ENCODE measurements around the gene KCNK7.

Gene KCNK7

DNA sequence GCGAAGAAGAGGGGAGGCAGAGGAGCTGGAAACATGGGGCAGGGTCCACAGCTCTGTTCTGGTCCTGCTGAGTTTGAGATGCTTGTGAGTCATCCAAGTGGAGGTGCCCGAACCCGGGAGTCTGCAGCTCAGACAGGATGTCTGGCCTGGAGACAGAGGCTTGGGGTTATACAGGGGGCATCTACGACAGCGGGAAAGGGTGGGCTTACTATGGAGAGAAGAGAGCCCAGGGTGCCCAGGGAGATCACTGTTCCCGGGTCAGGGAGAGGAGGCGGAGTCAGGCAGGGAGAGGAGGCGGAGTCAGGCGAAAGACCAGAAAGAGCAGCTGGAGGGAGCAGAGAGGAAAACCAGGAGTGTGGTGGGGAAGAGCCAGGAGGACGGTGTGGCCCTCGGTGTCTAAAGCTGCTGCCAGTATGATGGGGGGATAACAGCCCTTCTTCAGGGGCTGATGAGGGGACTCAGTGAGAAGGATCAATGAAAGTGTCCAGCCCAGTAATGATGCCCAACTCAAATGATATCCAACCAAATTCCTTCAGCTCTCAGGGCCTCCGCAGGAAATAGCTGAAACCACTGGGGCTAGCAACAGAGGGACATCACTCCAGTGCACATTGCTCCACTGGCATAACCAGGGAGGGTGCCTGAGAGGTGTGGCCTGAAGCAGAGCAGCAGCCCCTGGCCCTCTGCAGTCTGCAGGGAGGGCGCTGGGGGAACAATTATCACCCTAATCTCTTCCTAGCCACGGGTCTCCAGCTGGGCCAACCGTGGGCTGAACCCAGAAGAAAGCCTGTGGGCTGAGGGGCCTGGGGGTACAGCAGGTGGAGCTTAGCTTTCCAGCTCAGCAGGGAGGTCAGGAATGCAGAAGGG, 34.8 kb downstream of the KCNK7 start:
- TF ChIP-seq FOXP2 (optimal IDR thresholded peaks at IDR 0.05; ENCODE audit: borderline replicate concordance, extremely low read depth, extremely low read length, insufficient read depth): no peak
- TF ChIP-seq POLR2AphosphoS5 (IDR thresholded peaks at IDR 0.05; ENCODE audit: low read depth, low read length): peak; percentile 63; the same call in 1 of the 2 replicates

DNA sequence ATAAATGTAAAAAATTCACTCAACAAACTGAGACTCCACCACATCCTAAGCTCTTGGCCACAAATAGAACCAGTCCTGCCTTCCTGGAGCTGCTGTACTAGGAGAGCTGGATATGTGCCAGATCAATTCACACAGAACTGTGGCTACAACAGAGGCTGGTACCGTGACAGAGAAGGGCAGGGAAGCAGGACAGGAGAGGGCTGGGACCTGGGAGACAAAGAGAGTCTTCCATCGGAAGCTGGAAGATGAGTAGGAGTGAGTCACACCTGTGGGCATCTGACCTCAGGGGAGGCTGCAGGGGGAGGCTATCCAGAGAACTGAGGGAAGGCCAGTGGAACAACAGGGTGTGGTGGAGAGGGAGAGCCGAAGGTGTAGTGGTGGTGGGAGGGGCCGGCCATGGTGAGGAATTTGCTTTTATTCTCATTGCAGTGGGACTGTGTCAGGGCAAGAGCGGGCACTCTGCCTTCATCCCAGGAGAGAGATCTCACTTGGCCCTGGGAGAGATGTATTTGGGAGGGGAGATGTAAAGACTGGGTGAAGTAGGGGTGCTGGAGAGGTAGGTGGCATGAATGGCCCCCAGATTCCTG, 35.6 kb downstream of the KCNK7 start:
- peak; percentile 35 for TF ChIP-seq FOXP2 (optimal IDR thresholded peaks at IDR 0.05; ENCODE audit: borderline replicate concordance, extremely low read depth, extremely low read length, insufficient read depth)
- no peak for TF ChIP-seq POLR2AphosphoS5 (IDR thresholded peaks at IDR 0.05; ENCODE audit: low read depth, low read length)

GRCh38 chr11:65559535-65559934, 36.1 kb downstream of the KCNK7 start:
- TF ChIP-seq SIN3A (IDR thresholded peaks at IDR 0.05; ENCODE audit: borderline replicate concordance, insufficient read depth, low read length) (no peak), REST (IDR thresholded peaks at IDR 0.05; ENCODE audit: insufficient read depth in 1 of 2, low read depth in 2 of 2, low read length in 2 of 2) (no peak), FOXP2 (optimal IDR thresholded peaks at IDR 0.05; ENCODE audit: borderline replicate concordance, extremely low read depth, extremely low read length, insufficient read depth) (no peak), TAF1 (IDR thresholded peaks at IDR 0.05; ENCODE audit: borderline replicate concordance, insufficient read depth, low read length) (no peak), POLR2AphosphoS5 (IDR thresholded peaks at IDR 0.05; ENCODE audit: low read depth, low read length) (no peak)

GRCh38 chr11:65558930-65559509, 36.6 kb downstream of the KCNK7 start:
- TF ChIP-seq SIN3A (IDR thresholded peaks at IDR 0.05; ENCODE audit: borderline replicate concordance, insufficient read depth, low read length) (no peak), FOXP2 (optimal IDR thresholded peaks at IDR 0.05; ENCODE audit: borderline replicate concordance, extremely low read depth, extremely low read length, insufficient read depth) (no peak), POLR2AphosphoS5 (IDR thresholded peaks at IDR 0.05; ENCODE audit: low read depth, low read length) (no peak), TAF1 (IDR thresholded peaks at IDR 0.05; ENCODE audit: borderline replicate concordance, insufficient read depth, low read length) (no peak), REST (IDR thresholded peaks at IDR 0.05; ENCODE audit: insufficient read depth in 1 of 2, low read depth in 2 of 2, low read length in 2 of 2) (no peak)

DNA sequence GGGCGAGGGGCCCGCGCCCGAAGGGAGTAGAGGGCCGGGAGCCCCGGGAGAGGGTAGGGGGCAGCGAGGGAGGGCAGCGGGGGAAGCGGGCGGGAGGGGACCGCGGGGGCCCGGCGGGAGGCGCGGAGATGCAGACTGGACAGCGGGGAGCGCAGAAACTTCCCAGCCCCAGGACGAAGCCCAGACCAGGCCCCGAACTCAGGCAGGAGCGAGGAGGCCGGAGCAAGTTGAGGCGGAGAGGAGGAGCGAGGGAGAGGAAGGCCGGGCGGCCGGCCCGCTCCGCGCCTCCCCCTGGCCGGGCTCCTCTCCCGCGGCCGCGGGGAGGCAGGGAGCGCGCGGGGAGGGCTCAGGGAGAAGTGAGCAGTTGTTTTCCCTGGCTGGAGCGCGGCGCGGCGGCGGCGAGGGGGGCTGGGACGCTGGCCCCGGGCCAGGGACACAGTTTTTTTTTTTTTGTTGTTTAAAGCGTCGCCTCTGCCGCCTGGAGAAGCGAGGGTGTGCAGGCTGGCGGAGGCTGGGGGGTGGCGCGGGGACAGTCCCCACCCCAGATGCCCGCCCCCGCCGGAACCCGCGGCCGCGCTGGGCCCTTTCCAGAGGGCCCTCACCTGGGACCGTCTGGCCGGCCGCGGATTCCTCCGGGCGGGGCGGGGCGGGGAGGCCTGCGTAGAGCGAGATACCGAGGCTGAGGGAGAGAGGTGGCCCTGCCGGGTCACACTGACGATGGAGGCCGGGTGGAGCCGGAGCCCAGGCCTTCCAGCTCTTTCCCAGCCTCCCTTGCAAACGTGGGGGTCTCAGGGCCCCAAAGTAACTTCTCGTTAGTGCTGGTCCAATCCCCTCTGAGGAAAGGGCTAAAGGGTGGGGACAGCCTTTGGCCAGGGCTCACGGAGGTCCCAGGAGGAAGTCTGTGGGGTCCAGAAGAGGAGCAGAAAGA, 37.3 kb downstream of the KCNK7 start, which contains the start of gene LTBP3:
Gene LTBP3, minus strand, starts transcription at position 358 of the 928 bp plus-strand sequence. CDS start 400 bp downstream, outside the sequence.
- peak; percentile 46 for TF ChIP-seq FOXP2 (optimal IDR thresholded peaks at IDR 0.05; ENCODE audit: borderline replicate concordance, extremely low read depth, extremely low read length, insufficient read depth)
- TF ChIP-seq SIN3A (IDR thresholded peaks at IDR 0.05; ENCODE audit: borderline replicate concordance, insufficient read depth, low read length): 0 out of 2 replicates have a peak, but pooled peaks have one; percentile 26
- 0 out of 2 replicates have a peak, but pooled peaks have one; percentile 17 for TF ChIP-seq TAF1 (IDR thresholded peaks at IDR 0.05; ENCODE audit: borderline replicate concordance, insufficient read depth, low read length)
- 0 out of 4 replicates have a peak, but pooled peaks of 1 of the 2 experiments have one; percentile 37 for TF ChIP-seq REST (IDR thresholded peaks at IDR 0.05; ENCODE audit: insufficient read depth in 1 of 2, low read depth in 2 of 2, low read length in 2 of 2)
- peak; percentile 59 for TF ChIP-seq POLR2AphosphoS5 (IDR thresholded peaks at IDR 0.05; ENCODE audit: low read depth, low read length)

Measured in PFSK-1 (cell line).